Adrenal gland (tissue), 12 donors: ENCODE measurements around the gene ITPK1. TPM values are rescaled to one million over a fixed set of nuclear protein-coding genes. Genes with fewer than 3 reads are reported as not detected.

ENCODE experiments used
- DNase-seq, 7 donors: peaks; one replicate each; pipeline ENCODE4 v3.0.0-alpha.2; 2019 to 2020
- H3K27ac ChIP-seq, 5 donors: fragments of 200-600 bp; sonication (generic) in 4 of 5; 1 replicate in 3 of 5; 2 replicates in 2 of 5; pipeline versions ENCODE4 v1.5.1 to v1.8.0; 2016 to 2020; ENCODE audit warnings: mild to moderate bottlenecking in 1 of 5
- H3K27me3 ChIP-seq: fragments of 200-600 bp; 2 replicates; pipeline ENCODE4 v1.8.0; 2021
- H3K36me3 ChIP-seq, 2 donors: fragments of 200-600 bp; replicated peaks in 1 of 2; 1 replicate in 1 of 2; 2 replicates in 1 of 2; pipeline versions ENCODE4 v1.5.1 to v1.8.0; 2018 to 2022
- H3K4me1 ChIP-seq, 2 donors: fragments of 200-600 bp; replicated peaks in 1 of 2; 1 replicate in 1 of 2; 2 replicates in 1 of 2; pipeline versions ENCODE4 v1.5.1 to v1.8.0; 2018 to 2021
- H3K4me3 ChIP-seq, 4 donors: fragments of 200-600 bp; sonication (generic) in 3 of 4; one replicate each; pipeline ENCODE4 v1.5.1; 2016 to 2018
- H3K9me3 ChIP-seq, 3 donors: fragments of 200-600 bp; sonication (generic) in 1 of 3; replicated peaks in 1 of 3; 1 replicate in 2 of 3; 2 replicates in 1 of 3; pipeline versions ENCODE4 v1.5.1 to v1.8.0; 2016 to 2021
- POLR2A ChIP-seq, 2 donors: fragments of 450-650 bp; IDR thresholded peaks; one replicate each; pipeline ENCODE4 v1.6.1; 2017; ENCODE audit warnings: antibody characterized with exemption in 2 of 2, mild to moderate bottlenecking in 2 of 2, moderate library complexity in 1 of 2
- WGBS, 4 donors: extraction: QIAGEN DNeasy Blood & Tissue Kit in 2 of 4; methylation state at CpG; one replicate each; pipeline versions ENCODE4 v1.1.5 to v1.1.7; 2013 to 2017; 5-methylcytosine and 5-hydroxymethylcytosine counted together
- intact Hi-C, 2 donors: fragments of 100-400 bp; cut with DNase I; formaldehyde crosslinking; loops; one replicate each; pipeline versions ENCODE4 v1.14.1 to v1.15.0; 2022 to 2023
- polyA plus RNA-seq, 3 donors: library from polyadenylated mRNA; stranded (reverse); fragments of 200-250 nt in 2 of 3; fragments of 350-450 nt in 1 of 3; fragmentation: Illumina TruSeq in 1 of 3; extraction: RNeasy Lipid Tissue Mini Kit (QIAGEN cat#74804) in 1 of 3; gene quantifications; one replicate each; pipeline ENCODE4 v1.2.3, GENCODE V29; 2013 to 2014
- total RNA-seq, 9 donors: library from RNA; depleted of rRNA in 4 of 9; stranded (reverse); fragments of >200 nt in 4 of 9; fragments of 120-200 nt in 1 of 9; fragmentation: NEBNext Ultra II Directional in 1 of 9; extraction: Animal tissue kit (Norgen Biotek cat#: 25700) in 1 of 9; gene quantifications; one replicate each; pipeline versions ENCODE4 v1.1.0 to v1.2.4, GENCODE V29; 2013 to 2023
- TF ChIP-seq, protein P1 (sequence below), 6 experiments: fragments of 450-650 bp in 4 of 6; fragments of 200-600 bp in 2 of 6; sonication (generic) in 1 of 6; IDR thresholded peaks; 1 replicate in 5 of 6; 2 replicates in 1 of 6; pipeline versions ENCODE4 v1.5.1 to v1.8.0; 2016 to 2021; ENCODE audit warnings: antibody characterized with exemption in 6 of 6, mild to moderate bottlenecking in 2 of 6, moderate library complexity in 1 of 6
- donor health status: healthy with polysubstance abuse.
- donor health status: Bipolar disorder and iron deficiency.
- donor health status: DM: yes; HTN: yes; CAD: no.
- donor health status: DM: no; HTN: no; CAD: no.
- donor health status: DM: no; HTN: no; CAD: no.
- donor health status: DM: yes; HTN: yes; CAD: no.

ITPK1 gene
- total and polyA plus RNA-seq, 12 donors, result 28.1 to 182 (median 49.2) TPM

DNA sequence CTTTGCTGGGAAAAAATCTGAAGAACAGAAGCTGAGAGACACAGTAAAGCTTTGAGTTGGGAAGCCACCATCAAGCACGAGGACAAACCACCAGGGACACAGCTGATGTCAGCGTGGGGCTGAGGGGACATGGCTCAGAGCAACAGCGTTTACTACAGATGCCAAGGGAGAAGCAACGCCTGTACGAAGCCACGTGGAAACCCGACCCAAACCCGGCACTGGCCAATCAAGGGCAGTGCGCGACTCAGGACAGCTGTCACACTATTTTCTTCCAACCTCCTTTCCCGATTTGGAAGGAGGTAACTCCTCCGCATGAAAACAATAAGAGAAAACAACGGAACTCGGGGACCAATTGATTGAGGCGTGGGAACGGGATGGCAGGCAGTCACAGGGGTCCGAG lies 213.0 kb downstream of the ITPK1 start:
- intact Hi-C loops, result no loop called here
- Histone ChIP-seq H3K27me3 (peaks cover 9% of the 10 kb centered on the region), H3K4me3 (no peak overlapping the region), H3K27ac (no peak overlapping the region), H3K36me3 (no peaks in the 10 kb centered on the region), H3K9me3 (no peaks in the 10 kb centered on the region), H3K4me1 (no peaks in the 10 kb centered on the region)
- TF ChIP-seq, protein P1, sequence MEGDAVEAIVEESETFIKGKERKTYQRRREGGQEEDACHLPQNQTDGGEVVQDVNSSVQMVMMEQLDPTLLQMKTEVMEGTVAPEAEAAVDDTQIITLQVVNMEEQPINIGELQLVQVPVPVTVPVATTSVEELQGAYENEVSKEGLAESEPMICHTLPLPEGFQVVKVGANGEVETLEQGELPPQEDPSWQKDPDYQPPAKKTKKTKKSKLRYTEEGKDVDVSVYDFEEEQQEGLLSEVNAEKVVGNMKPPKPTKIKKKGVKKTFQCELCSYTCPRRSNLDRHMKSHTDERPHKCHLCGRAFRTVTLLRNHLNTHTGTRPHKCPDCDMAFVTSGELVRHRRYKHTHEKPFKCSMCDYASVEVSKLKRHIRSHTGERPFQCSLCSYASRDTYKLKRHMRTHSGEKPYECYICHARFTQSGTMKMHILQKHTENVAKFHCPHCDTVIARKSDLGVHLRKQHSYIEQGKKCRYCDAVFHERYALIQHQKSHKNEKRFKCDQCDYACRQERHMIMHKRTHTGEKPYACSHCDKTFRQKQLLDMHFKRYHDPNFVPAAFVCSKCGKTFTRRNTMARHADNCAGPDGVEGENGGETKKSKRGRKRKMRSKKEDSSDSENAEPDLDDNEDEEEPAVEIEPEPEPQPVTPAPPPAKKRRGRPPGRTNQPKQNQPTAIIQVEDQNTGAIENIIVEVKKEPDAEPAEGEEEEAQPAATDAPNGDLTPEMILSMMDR (IDR thresholded peaks at IDR 0.05), result no peak
- no peak for TF ChIP-seq POLR2A (IDR thresholded peaks at IDR 0.05)
- WGBS, 4 donors, result 13 to 35% (median 24%) methylated on average over 15 to 17 of the region's 17 CpGs
- no peak for DNase-seq

DNA sequence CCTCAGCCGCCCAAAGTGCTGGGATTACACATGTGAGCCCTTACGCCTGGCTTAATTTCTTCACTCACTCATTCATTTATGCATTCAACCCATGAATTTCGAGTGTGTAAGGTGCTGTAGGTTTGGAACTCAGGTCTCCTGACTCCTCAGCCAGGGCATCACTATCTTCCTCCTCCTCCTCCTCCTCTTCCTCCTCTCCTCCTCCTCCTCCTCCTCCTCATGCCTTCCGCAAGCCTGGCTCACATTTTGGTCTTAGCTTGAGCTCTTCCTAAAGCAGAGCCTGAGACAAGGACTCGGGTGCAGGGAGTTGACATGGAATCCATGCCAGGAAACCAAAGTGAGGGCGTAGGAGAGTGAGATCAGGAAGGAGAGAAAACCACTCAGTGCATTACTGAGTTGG lies 213.5 kb downstream of the ITPK1 start:
- H3K4me1 ChIP-seq, result no peaks in the 10 kb centered on the region
- intact Hi-C loops, result no loop called here
- TF ChIP-seq, protein P1 (IDR thresholded peaks at IDR 0.05), result no peak
- no peak for TF ChIP-seq POLR2A (IDR thresholded peaks at IDR 0.05)
- no peak for DNase-seq
- H3K9me3 ChIP-seq, result no peaks in the 10 kb centered on the region
- WGBS, 4 donors, result 64 to 71% (median 66%) methylated on average over 6 of the region's 6 CpGs
- no peak overlapping the region for H3K27ac ChIP-seq
- no peaks in the 10 kb centered on the region for H3K36me3 ChIP-seq
- no peak overlapping the region for H3K4me3 ChIP-seq
- H3K27me3 ChIP-seq, result peaks cover 9% of the 10 kb centered on the region

DNA sequence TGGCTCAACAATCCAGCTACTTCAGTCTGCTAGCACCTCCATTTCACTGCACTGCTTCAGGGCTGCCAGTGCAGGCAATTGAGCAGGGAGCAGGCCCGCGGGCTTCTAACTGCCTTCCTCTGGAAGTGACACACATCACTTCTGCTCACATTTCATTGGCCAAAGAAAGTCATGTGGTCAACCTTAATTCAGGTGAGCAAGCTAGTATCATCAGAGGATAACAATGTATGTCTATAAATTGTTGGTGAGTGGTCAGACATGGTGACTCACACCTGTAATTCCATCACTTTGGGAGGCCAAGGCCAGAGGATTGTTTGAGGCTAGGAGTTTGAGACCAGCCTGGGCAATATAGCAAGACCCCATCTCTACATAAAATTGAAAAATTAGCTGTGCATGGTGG lies 215.1 kb downstream of the ITPK1 start:
- H3K4me1 ChIP-seq, result no peaks in the 10 kb centered on the region
- H3K9me3 ChIP-seq, result no peaks in the 10 kb centered on the region
- intact Hi-C loops, result no loop called here
- no peak overlapping the region for H3K4me3 ChIP-seq
- H3K27me3 ChIP-seq, result peaks cover 9% of the 10 kb centered on the region
- no peak overlapping the region for H3K27ac ChIP-seq
- WGBS, 4 donors, result 83 to 100% (median 92%) methylated on average over 2 of the region's 2 CpGs
- no peak for DNase-seq
- TF ChIP-seq, protein P1 (IDR thresholded peaks at IDR 0.05), result no peak
- TF ChIP-seq POLR2A (IDR thresholded peaks at IDR 0.05), result no peak
- no peaks in the 10 kb centered on the region for H3K36me3 ChIP-seq

DNA sequence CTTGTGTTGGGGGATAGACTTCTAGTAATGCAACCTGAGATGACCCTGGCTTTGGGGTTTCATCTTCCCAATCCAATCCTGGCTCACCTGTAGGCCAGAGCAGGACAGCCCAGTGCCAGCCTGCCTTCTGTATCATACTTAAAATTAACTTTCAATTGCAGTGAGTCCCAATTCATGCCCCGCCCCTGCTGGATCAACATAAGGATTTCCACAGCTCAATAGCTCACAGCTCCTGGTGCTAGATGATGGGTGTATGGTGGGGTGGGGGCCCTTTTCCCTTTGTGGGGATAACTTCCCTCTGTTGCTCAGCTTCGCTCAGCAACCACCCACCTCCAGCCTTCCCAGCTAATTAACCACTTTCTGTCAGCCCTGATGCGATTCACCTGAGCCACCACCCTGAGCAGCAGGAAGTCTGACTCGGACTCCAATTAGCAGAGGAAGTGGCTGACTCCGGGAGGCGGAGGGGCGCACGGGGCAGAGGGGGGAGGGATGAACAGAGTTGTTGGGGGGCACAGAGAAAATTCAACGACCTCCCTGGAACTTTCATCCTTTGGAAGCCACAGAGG lies 217.1 kb downstream of the ITPK1 start:
- WGBS, 4 donors, result 51 to 69% (median 57%) methylated on average over 9 of the region's 9 CpGs
- no peaks in the 10 kb centered on the region for H3K36me3 ChIP-seq
- no peak overlapping the region for H3K27ac ChIP-seq
- DNase-seq, result no peak
- peaks cover 6% of the 10 kb centered on the region for H3K27me3 ChIP-seq
- TF ChIP-seq POLR2A (IDR thresholded peaks at IDR 0.05), result no peak
- TF ChIP-seq, protein P1 (IDR thresholded peaks at IDR 0.05), result no peak
- intact Hi-C loops, result no loop called here
- H3K4me1 ChIP-seq, result no peaks in the 10 kb centered on the region
- no peaks in the 10 kb centered on the region for H3K9me3 ChIP-seq
- H3K4me3 ChIP-seq, result no peak overlapping the region
